HL-60 (cell line): ENCODE data around the gene SZT2.
"Not testable (repeated sequence)": the region's sequence is repeated elsewhere in the genome, so short reads cannot be mapped to it uniquely, and the experiment has no call there.

Experiments used
- DNase-seq, 2 experiments: peaks; one replicate each; pipeline ENCODE4 v3.0.0-alpha.2; 2010 to 2020; ENCODE audit warnings: low read depth in 1 of 2, low spot score in 1 of 2
- H3K27ac ChIP-seq: fragments of 250-450 bp; sonication (Bioruptor Pico); replicated peaks from 2 replicates; pipeline ENCODE4 v1.5.1; 2020; ENCODE audit warnings: mild to moderate bottlenecking, moderate library complexity
- H3K27me3 ChIP-seq: fragments of 250-450 bp; sonication (Bioruptor Pico); 2 replicates; pipeline ENCODE4 v1.5.1; 2021; ENCODE audit warnings: mild to moderate bottlenecking, moderate library complexity; ENCODE audit not compliant: insufficient read depth, poor library complexity, severe bottlenecking
- H3K4me3 ChIP-seq: replicated peaks from 2 replicates; pipeline ENCODE4 v1.5.1; 2011; ENCODE audit warnings: mild to moderate bottlenecking, control low read depth, low read length; ENCODE audit not compliant: insufficient read depth
- GABPA ChIP-seq: IDR thresholded peaks from 2 replicates; pipeline ENCODE4 v1.6.1; 2012; ENCODE audit warnings: low read depth
- POLR2AphosphoS5 ChIP-seq: IDR thresholded peaks from 2 replicates; pipeline ENCODE4 v1.6.1; 2012; ENCODE audit warnings: low read depth
- SPI1 ChIP-seq: IDR thresholded peaks from 2 replicates; pipeline ENCODE4 v1.6.1; 2012; ENCODE audit warnings: low read depth, mild to moderate bottlenecking, borderline replicate concordance
- TF ChIP-seq, protein P1 (sequence below): IDR thresholded peaks from one replicate; pipeline ENCODE4 v1.5.1; 2011; ENCODE audit warnings: low read length, control low read depth, inconsistent platforms; ENCODE audit not compliant: insufficient read depth
- TF ChIP-seq, protein P2 (sequence below): IDR thresholded peaks from 2 replicates; pipeline ENCODE4 v1.6.1; 2012; ENCODE audit warnings: low read depth; ENCODE audit not compliant: insufficient replicate concordance

The SZT2 gene

GRCh38 chr1:43395523-43395922, 5.8 kb downstream of the SZT2 start:
- TF ChIP-seq, protein P1, sequence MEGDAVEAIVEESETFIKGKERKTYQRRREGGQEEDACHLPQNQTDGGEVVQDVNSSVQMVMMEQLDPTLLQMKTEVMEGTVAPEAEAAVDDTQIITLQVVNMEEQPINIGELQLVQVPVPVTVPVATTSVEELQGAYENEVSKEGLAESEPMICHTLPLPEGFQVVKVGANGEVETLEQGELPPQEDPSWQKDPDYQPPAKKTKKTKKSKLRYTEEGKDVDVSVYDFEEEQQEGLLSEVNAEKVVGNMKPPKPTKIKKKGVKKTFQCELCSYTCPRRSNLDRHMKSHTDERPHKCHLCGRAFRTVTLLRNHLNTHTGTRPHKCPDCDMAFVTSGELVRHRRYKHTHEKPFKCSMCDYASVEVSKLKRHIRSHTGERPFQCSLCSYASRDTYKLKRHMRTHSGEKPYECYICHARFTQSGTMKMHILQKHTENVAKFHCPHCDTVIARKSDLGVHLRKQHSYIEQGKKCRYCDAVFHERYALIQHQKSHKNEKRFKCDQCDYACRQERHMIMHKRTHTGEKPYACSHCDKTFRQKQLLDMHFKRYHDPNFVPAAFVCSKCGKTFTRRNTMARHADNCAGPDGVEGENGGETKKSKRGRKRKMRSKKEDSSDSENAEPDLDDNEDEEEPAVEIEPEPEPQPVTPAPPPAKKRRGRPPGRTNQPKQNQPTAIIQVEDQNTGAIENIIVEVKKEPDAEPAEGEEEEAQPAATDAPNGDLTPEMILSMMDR, result no peak
- TF ChIP-seq POLR2AphosphoS5, result no peak
- TF ChIP-seq, protein P2, sequence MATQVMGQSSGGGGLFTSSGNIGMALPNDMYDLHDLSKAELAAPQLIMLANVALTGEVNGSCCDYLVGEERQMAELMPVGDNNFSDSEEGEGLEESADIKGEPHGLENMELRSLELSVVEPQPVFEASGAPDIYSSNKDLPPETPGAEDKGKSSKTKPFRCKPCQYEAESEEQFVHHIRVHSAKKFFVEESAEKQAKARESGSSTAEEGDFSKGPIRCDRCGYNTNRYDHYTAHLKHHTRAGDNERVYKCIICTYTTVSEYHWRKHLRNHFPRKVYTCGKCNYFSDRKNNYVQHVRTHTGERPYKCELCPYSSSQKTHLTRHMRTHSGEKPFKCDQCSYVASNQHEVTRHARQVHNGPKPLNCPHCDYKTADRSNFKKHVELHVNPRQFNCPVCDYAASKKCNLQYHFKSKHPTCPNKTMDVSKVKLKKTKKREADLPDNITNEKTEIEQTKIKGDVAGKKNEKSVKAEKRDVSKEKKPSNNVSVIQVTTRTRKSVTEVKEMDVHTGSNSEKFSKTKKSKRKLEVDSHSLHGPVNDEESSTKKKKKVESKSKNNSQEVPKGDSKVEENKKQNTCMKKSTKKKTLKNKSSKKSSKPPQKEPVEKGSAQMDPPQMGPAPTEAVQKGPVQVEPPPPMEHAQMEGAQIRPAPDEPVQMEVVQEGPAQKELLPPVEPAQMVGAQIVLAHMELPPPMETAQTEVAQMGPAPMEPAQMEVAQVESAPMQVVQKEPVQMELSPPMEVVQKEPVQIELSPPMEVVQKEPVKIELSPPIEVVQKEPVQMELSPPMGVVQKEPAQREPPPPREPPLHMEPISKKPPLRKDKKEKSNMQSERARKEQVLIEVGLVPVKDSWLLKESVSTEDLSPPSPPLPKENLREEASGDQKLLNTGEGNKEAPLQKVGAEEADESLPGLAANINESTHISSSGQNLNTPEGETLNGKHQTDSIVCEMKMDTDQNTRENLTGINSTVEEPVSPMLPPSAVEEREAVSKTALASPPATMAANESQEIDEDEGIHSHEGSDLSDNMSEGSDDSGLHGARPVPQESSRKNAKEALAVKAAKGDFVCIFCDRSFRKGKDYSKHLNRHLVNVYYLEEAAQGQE, result no peak
- no peak for TF ChIP-seq SPI1
- TF ChIP-seq GABPA, result no peak
- H3K27ac ChIP-seq, result no peak overlapping the region
- no peak overlapping the region for H3K4me3 ChIP-seq
- no peak for DNase-seq
- no peaks in the 10 kb centered on the region for H3K27me3 ChIP-seq

GRCh38 chr1:43396059-43396458, 6.4 kb downstream of the SZT2 start:
- Histone ChIP-seq H3K27me3 (no peaks in the 10 kb centered on the region), H3K4me3 (no peak overlapping the region), H3K27ac (no peak overlapping the region)
- DNase-seq, result no peak
- TF ChIP-seq, protein P1, result no peak

DNA sequence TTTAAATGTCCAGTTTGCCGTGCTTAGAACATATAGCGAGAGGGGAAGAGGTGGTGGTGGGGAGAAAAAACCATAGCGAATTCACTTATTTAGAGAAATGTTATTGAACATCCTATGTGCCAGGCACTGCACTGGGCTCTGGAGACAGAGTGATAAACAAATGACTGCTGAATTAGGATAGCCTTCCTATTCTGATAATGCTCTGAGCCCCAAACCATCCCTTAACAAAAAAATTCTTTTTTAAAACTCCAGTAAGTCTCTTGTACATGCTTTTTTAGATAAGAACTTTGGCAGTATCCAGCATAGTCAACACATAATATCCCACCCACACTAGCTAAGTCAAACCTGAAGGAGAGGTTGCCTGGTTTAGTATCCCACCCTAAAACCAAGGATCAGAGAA, 8.5 kb downstream of the SZT2 start:
- Histone ChIP-seq H3K4me3 (no peak overlapping the region), H3K27me3 (no peaks in the 10 kb centered on the region), H3K27ac (no peak overlapping the region)
- TF ChIP-seq POLR2AphosphoS5 (no peak), SPI1 (no peak), GABPA (no peak)
- TF ChIP-seq, protein P2, result no peak
- TF ChIP-seq, protein P1, result no peak
- no peak for DNase-seq

DNA sequence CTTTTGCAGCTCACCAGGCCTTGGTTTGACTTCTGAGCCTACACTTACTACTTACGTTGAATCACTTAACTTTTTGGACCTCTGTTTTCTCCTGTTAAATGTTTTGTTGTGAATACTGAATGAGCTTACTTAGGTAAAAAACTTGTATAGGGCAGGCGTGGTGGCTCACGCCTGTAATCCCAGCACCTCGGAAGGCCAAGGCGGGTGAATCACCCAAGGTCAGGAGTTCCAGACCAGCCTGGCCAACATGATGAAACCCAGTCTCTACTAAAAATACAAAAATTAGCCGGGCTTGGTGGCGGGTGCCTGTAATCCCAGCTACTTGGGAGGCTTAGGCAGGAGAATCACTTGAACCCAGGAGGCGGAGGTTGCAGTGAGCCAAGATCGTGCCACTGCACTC, 10.7 kb downstream of the SZT2 start:
- not testable (repeated sequence) for DNase-seq, H3K4me3 ChIP-seq, H3K27me3 ChIP-seq, H3K27ac ChIP-seq
